ENCODE measurements around the gene SPIRE1.
"Not testable (repeated sequence)": the region's sequence is repeated elsewhere in the genome, so short reads cannot be mapped to it uniquely, and the experiment has no call there.

SPIRE1 gene

DNA sequence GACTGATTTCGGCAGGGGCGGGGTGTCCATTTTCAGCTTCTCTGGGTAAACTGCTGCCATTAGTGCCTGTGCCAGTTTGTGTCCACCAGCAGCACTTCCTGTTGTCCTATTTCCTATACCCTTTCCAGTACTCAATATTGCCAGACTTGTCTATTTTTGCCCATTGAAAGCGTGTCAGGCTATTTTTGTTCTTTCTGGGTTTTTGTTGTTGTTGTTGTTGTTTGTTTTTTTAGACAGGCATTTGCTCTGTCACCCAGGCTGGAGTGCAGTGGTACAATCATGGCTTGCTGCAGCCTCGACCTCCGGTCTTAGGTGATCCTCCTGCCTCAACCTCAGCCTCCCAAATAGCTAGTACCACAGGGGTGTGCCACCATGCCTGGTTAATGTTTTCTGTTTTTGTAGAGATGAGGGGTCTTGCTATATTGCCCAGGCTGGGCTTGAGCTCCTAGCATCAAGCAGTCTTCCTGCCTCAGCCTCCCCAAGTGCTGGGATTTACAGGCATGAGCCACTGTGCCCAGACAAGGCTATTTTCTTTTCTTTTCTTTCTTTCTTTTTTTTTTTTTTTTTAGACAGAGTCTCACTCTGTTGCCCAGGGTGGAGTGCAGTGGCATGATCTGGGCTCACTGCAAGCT lies 241.7 kb downstream of the SPIRE1 start:
- DNase-seq (ENCODE audit: low spot score), result no peak

DNA sequence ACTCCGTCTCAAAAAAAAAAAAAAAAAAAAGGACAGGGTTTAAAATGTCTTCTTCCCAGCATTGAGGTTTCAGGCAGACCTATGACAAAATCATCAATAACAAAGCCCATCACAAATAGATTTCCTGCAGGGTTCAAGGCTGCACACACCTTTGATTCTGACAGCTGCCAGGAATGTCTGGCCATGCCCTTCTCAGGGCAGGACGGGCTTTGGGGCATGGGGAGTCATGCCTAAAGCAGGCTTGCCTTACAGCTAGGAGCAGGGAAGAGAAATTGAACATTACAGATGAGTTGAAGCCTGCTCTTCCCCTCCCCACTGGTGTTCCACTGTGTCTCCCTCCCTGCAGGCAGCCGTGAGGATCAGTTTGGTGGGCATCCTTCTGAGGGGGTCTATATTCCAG lies 246.5 kb downstream of the SPIRE1 start:
- no peak for DNase-seq (ENCODE audit: low spot score)

DNA sequence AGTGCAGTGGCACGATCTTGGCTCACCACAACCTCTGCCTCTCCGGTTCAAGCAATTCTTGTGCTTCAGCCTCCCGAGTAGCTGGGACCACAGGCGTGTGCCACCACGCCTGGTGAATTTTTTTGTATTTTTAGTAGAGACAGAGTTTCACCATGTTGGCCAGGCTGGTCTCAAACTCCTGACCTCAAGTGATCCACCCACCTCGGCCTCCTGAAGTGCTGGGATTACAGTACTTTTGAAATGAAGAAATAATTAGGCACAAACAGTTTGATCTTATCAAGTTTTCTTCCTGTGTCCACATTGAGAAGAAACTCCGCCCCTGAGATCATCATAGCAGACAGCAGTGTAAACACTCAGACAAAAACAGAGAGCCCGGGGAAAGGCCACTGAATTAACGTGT lies 247.2 kb downstream of the SPIRE1 start:
- DNase-seq (ENCODE audit: low spot score), result not testable (repeated sequence)

DNA sequence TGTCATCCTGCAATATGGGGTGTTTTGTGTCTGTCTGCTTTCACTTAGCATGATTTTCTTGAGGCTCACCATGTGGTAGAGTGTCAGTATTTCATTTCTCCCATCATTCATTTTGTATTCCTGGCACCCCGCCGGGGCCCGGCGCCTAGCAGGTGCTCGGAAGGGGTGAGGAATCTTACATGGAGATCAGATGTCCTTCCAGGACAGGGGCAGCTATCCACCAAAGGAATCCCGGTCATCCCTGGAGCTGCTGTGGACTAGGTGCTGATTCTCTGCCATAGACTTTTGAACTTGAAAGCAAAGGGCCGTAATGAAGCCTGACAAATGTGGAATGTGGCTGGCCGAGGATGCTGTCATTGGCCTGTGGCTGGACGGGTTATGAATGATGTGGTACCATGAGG lies 247.8 kb downstream of the SPIRE1 start:
- DNase-seq (ENCODE audit: low spot score), result no peak

DNA sequence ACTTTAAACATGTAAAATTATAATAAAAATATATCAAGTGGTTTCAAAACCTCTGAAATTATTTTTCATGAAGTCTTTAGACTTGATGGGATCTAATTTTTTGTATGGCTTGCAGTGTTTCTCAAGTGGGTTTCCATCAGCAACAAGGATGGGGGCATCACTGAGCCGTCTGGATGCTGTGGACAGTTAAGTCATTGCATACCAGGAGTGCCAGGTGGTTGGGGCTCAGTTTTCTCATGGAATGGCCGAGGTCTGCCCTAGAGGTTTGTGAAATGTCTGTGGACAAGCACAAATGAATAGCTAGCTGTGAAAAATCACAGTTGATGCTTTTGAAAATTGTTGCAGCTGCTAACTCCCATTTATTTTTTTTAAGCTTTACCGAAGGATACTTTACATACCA lies 248.4 kb downstream of the SPIRE1 start:
- no peak for DNase-seq (ENCODE audit: low spot score)

DNA sequence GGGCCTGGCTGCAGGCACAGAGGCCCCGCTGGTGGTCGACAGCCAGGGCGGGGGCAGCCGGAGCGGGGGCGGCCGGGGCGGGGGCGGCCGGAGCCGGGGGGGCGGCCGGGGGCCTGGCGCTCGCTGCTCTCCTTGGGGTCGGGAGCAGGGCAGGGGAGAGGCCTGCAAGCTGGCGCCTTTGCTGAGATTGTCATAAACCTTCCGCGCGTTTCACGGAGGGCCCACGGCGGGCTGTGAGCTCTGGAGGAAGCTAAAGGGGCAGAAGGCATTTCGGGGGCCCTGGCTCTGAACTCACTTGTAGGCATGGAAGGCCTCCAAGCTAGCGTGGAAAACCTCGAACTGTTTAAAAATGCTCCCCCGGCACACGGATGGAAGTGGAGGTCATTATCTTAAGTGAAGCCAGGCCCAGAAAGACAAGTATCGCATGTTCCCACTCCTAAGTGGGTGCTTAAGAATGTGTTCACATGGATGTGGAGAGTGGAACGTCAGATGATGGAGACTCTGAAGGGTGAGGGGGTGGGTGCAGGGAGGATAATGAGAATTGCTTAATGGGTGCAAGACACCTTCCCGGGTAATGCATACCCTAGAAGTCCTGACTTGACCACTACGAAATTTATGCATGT lies 249.5 kb downstream of the SPIRE1 start:
- peak; percentile 28 for DNase-seq (ENCODE audit: low spot score)

DNA sequence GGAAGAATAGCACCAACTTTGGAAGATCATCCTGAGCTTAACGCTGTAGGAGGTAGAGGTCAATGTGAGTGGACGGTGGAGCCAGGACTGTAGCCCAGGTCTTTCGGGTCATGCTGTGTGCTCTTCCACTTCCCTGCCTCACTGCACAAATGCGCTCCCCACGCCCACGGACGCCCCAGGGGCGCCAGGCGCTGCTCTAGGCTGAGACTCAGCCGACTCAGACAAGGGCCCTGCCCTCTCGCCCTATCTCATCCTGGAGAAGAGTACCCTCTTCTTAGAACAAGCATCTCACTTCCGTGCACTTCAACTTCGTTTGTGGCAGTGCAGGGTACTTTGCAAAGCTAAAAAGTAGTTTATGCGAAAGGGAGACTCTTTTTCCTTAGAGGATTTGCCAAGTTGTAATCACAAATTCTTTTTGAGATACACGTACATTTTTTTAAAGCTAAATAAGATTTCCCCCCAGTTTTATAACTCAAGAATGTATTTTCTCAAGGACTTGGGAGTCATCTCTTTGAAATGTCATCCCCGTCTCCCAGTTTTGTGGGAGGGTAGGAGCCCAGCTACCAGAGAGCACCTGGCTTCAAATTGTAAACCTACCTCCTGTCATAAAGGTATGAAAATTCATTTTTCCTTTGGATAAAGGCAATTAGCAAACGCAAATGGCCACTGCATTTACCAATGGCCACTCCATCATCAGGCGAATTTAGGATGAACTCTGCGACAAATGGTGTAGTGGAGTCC lies 251.4 kb downstream of the SPIRE1 start:
- DNase-seq (ENCODE audit: low spot score), result no peak

DNA sequence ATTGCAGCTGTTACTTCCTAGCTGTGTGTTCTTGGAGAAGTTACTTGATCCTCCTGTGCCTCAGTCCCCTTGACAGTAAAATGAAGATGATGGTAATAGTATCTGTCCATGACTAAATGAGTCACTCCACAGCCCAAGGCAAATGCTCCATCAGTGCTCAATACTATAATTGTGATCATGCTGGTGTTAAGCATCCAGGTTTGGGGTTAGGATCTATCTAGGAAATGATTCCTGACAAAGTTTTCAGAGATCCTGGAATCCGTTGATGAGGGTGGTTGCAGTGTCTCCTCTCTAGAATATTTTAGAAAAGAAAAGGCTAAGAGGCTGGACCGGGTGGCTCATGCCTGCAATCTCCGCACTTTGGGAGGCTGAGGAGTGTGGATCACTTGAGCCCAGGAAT lies 252.8 kb downstream of the SPIRE1 start:
- no peak for DNase-seq (ENCODE audit: low spot score)

DNA sequence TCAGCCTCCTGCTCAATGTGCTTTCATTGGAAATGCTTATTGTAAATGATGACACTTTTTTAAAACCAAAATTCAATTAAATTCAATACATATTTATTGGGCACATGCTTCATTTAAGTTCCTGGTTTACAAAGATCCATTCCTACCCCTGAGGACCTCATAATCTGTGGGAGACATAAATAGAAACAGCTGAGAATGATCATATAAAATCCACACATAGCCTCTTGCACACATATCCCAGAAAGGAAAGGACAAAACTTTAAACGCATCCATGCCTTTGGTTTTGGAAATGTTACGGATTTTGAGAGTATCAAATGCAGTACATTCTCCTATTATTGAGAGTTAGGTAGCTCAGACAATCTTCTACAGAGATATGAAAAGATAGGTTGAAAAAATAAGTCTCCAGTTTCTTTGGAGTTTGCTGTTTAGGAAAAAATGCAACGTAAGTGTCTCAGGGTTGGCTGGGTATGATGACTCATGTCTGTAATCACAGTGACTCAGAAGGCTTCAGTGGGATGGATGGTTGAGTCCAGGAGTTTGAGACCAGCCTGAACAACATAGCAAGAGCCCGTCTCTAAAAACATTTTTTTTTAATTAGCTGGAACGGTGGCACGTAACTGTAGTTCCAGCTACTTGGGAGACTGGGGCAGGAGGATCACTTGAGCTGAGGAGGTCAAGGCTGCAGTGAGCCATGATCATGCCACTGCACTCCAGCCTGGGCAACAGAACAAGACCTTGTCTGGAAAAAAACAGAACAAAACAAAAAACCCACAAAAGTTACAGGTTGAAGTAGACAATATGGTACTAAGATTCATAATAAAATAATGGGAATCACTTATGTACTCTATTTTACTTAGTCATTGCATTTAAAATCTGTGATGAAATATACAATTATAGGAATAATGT lies 254.1 kb downstream of the SPIRE1 start:
- DNase-seq (ENCODE audit: low spot score), result no peak

DNA sequence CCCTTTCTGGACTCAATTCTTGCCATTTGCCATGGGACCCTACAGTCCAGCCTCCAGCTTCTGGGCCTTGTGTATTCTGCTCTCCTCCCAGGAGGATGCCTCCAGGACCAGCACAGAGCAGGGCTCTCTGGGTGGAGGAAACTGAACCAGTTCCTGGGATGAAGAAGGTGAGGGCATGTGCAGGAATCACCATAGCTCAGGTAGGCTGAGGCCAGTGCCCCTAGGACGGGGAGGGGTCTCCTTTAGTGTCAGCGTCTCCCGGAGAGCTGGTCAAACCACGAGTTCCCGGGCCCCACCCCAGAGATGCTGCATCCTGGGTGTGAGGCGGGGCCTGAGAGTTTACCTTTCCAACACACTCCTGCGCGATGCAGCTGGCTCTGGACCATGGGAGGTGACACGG lies 256.0 kb downstream of the SPIRE1 start:
- no peak for DNase-seq (ENCODE audit: low spot score)

DNA sequence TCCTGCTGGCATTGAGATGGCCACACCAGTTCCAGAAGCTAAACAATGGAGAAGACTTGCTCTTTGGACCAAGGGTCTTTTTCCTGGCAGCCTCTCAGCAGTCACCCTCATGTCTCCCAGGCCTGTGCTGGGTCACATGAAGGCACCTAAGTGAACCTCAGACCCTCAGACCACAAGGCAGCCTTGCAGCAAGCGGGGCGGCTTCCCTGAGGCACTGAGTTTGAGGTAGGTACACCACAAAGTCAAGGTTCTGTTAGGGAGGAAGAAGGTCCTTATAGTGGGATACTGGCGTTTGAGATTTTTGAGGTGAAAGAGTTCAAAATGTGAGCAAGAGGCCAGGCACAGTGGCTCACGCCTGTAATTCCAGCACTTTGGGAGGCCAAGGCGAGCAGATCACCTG lies 258.7 kb downstream of the SPIRE1 start:
- DNase-seq (ENCODE audit: low spot score), result no peak

DNA sequence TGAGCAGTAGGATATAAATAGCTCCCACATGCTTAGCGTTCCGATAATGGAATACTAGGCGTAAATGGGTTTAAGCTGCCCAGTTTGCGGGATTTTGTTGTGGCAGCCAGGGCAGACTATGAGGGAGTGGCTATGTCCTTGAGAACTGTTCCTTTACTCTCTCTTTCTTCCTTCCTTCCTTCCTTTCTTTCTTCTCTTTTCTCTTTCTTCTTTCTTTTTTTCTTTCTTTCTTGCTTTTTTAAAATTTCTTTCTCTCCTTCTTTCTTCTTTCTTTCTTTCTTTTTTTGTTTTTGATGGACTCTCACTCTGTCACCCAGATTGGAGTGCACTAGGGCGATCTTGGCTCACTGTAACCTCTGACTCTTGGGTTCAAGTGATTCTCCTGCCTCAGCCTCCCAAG lies 259.3 kb downstream of the SPIRE1 start:
- no peak for DNase-seq (ENCODE audit: low spot score)

DNA sequence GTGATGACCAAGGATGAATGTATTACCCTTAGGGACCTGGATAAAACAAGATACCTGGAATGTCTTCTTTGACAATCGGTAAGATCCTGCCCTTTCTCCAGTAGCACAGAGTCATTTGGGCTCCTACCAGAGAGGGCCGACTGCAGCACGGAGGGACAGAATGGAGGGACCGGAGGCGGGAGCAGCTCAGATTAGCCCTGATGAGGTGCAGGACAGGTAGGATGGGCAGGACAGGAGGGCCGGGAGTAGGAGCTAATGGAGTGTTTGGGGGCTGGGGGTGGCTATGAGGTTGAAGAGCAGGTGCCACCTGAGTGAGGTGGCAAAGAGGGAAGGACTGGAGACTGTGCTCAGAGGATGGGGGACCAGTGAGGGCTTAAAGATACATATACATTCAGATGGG lies 260.1 kb downstream of the SPIRE1 start:
- DNase-seq (ENCODE audit: low spot score), result no peak

DNA sequence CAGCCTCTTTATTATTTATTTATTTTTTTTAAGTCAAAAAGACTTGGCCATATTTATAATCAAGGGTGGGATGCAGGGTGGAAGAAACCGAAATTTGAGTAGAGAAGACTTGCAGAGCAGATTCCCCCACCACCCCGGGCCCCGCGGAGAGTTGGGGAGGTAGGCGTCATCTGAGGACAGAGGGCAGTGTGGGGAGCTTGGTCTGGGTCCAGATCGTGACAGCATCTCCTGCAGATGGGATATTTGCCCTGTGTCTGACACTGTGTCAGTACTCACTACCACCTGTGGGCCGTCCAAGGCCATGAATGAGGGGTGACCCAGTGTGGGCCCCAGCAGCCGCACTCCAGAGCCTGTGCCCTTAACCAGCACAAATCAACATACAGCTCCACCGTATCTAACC lies 260.7 kb downstream of the SPIRE1 start:
- DNase-seq (ENCODE audit: low spot score), result no peak
